NCI-H524 (cell line): ENCODE measurements around the gene HECTD2.
A peak's percentile ranks its signal among the peaks of the same experiment; 100 is the strongest.
"Not testable (repeated sequence)": the region's sequence is repeated elsewhere in the genome, so short reads cannot be mapped to it uniquely, and the experiment has no call there.

Source experiments
- DNase-seq, 2 experiments: peaks; one replicate each; lab custom pipeline; 2025; lab: John Stamatoyannopoulos, UW

Gene HECTD2, protein sequence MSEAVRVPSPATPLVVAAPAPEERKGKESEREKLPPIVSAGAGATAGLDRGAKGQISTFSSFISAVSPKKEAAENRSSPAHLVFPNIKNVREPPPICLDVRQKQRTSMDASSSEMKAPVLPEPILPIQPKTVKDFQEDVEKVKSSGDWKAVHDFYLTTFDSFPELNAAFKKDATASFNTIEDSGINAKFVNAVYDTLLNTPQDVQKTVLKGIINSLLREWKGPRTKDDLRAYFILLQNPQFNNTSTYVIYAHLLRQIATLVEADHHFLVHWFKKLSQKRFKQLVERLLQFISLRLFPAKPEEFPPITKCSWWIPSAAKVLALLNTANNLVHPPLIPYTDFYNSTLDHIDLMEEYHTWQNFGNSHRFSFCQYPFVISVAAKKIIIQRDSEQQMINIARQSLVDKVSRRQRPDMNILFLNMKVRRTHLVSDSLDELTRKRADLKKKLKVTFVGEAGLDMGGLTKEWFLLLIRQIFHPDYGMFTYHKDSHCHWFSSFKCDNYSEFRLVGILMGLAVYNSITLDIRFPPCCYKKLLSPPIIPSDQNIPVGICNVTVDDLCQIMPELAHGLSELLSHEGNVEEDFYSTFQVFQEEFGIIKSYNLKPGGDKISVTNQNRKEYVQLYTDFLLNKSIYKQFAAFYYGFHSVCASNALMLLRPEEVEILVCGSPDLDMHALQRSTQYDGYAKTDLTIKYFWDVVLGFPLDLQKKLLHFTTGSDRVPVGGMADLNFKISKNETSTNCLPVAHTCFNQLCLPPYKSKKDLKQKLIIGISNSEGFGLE

GRCh38 chr10:91409869-91410637, at the start of gene HECTD2:
HECTD2 (plus strand) TSS chr10:91410344; CDS start chr10:91410439, 95 bp downstream.
- DNase-seq: peak; percentile 19 to 47

GRCh38 chr10:91360461-91360860, 49.7 kb upstream of the HECTD2 start:
- DNase-seq: no peak

GRCh38 chr10:91365519-91365918, 44.6 kb upstream of the HECTD2 start:
- not testable (repeated sequence) for DNase-seq

DNA sequence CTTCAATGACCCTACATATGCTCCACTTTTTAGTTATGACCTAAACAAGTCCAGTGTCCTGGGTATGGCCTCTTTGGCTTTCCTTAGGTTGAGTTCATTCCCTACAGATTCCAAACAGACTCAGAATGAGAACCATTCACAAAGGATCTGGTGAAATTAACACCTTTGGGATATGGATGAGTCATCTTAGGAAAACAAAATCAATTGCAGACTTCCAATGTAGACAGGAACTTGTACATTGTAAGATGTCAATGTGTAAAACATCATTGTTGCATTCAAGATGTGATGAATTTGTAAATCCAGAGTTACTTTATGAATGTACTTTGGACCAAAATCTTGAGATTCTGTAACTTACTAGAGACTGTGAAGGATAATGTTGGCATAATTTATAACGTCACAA, 43.4 kb upstream of the HECTD2 start:
- DNase-seq: no peak

- DNase-seq: no peak
These were observed 43.0 kb upstream of the HECTD2 start for GRCh38 chr10:91367127-91367531.

DNA sequence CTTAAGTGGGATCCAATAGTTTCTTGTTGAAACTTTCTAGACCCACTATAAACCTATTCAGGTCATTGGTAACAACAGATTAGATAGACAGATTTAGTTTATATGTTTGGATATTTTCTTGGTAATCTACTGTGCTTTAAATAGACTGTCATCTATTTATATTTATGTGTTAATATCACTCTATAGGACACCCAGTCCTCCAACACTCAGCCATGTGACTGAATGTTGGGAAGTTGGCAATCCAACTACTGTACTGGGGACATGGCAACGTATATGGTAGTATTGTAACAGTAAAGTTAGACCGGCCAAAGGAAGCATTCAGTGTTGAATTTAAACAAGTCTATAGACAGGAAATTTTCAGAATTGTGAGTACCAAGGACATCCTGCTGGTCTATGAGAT, 42.6 kb upstream of the HECTD2 start:
- DNase-seq: no peak

DNA sequence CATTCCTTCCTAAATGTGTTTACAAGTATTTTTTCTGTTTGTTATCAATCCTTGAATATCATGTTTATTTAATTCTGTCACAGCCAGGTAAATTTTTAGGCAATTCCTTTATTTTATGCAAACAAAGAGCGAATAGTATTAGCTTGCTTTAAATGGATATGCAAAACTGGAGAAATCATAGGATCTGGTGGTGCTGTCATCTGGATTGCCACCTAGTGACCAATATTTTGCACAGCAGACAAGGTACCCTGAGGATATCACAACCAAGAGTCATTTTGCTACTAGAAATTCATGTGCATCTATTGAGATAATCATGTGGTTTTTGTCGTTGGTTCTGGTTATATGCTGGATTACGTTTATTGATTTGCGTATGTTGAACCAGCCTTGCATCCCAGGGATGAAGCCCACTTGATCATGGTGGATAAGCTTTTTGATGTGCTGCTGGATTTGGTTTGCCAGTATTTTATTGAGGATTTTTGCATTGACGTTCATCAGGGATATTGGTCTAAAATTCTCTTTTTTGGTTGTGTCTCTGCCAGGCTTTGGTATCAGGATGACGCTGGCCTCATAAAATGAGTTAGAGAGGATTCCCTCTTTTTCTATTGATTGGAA, 40.1 kb upstream of the HECTD2 start:
- DNase-seq: not testable (repeated sequence)

GRCh38 chr10:91374052-91374451, 36.1 kb upstream of the HECTD2 start:
- no peak for DNase-seq

DNA sequence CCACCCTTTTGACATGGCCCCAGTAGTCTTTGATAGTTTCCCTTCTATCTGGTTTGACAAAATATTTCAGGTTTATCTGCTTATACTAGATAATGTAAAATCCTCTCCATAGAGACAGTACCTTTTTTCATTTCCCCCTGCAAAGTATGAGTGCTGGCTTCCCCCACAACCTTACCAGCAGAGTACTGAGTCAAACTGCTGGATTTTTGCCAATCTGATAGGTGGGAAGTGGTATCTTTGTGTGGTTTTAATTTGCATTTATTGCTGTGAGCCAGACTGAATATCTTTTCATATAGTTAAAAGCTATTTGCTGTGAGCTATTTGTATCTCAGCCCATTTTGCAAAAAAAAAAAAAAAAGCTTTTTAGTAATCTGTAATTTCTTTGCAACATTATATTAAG, 32.1 kb upstream of the HECTD2 start:
- DNase-seq: no peak

DNA sequence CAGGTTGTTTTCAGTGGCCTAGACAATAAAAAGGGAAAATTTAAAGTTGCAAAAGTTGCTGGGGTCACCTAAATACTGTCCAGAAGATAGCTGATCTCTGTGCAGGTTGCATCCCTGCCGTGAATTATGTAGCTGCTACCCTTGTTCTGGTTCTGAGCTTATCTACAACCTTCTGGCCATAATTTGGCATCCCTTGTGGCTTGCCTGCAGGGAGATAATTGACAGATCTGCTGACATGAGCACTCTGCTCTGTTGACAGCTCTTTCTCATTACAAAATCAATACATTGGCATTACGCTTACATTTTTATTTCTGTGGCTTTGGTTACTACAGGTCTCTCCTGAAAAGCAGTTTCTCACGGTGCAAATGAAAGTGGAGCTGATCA, 29.3 kb upstream of the HECTD2 start:
- DNase-seq: no peak

- no peak for DNase-seq
These were observed 28.8 kb upstream of the HECTD2 start for GRCh38 chr10:91381257-91381891.

DNA sequence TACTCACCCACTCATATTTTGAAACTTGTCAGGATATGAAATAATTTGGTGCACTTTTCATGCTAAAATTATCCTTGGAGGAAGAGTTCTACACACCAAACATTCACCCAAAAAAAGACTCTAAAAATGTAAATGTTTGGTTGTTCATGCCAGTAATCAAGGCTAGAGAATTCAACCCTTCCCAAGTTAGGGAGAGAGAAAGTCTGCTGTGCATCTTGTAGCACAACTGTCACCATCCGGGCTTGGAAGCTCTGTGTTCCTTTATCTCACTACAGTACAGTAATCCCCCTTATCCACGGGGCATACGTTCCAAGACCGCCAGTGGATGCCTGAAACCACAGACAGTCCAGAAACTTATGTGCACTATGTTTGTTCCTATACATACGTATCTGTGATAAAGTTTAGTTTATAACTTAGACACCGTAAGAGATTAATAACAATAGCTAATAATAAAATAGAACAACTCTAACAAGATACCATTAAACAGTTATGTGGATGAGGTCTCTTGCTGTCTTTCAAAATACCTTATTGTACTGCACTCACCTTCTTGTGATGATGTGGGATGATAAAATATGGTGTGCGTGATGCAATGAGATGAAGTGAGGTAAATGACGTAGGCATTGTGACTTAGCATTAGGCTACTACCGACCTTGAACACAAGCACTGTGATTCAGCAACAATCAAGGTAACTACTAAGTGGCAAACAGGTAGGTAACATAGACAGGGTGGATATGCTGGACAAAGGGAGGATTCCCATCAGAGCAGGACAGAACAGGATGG, 24.6 kb upstream of the HECTD2 start:
- no peak for DNase-seq

- peak; percentile 0 to 19 for DNase-seq
These were observed 20.3 kb upstream of the HECTD2 start for GRCh38 chr10:91389636-91390512.

GRCh38 chr10:91390513-91390825, 19.7 kb upstream of the HECTD2 start:
- not testable (repeated sequence) for DNase-seq

DNA sequence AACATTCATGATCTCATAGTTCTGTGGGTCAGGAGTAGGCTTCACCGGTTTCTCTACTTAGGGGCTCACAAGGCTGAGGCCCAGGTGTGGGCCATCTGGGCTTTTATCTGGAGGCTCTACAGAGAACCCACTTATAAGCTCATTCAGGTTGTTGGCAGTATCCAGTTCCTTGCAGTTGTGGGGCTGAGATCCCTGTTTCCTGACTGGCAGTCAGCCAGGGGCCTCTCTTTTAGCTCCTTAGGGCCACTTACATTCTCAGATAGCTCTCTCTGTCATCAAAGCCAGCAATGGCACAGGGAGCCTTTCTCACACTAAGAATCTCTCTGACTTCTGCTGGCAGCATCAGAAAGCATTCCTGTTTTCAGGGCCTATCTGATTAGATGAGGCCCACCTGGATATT, 18.2 kb upstream of the HECTD2 start:
- DNase-seq: peak; percentile 25 to 74

DNA sequence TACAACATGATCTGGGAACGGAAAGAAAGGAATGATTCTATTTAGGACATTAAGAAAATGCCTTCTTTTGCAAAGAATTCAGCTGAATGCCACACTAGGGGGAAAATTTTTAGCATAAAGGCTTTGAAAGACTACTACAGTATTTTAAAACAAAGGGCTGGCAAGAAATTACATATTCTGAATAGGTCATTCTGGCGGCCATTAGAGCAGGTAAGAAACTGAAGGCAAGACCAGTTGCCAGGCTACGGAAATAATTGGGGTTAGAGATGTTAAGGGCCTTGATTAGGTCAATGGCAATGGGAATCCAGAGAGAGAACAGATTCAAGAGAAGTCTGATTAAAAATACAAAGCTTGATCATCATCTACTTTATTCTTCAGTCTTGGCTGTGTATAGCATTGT, 3.8 kb upstream of the HECTD2 start:
- DNase-seq: no peak

- DNase-seq: peak; percentile 20 to 54
These were observed 875 bp upstream of the HECTD2 start for GRCh38 chr10:91409069-91409868.

- DNase-seq: no peak
These were observed 661 bp downstream of the HECTD2 start for GRCh38 chr10:91410638-91411371.
